22Rv1 (cell line): ENCODE results near the gene PSMF1.

Experiments
- ZFX ChIP-seq: fragments of 450-650 bp; IDR thresholded peaks from 2 replicates; pipeline ENCODE4 v1.6.1; 2017; ENCODE audit warnings: antibody characterized with exemption, borderline replicate concordance
- TF ChIP-seq, protein P1 (sequence below): fragments of 450-650 bp; IDR thresholded peaks from 2 replicates; pipeline ENCODE4 v1.5.1; 2017; ENCODE audit warnings: mild to moderate bottlenecking

- TF ChIP-seq, protein P1, sequence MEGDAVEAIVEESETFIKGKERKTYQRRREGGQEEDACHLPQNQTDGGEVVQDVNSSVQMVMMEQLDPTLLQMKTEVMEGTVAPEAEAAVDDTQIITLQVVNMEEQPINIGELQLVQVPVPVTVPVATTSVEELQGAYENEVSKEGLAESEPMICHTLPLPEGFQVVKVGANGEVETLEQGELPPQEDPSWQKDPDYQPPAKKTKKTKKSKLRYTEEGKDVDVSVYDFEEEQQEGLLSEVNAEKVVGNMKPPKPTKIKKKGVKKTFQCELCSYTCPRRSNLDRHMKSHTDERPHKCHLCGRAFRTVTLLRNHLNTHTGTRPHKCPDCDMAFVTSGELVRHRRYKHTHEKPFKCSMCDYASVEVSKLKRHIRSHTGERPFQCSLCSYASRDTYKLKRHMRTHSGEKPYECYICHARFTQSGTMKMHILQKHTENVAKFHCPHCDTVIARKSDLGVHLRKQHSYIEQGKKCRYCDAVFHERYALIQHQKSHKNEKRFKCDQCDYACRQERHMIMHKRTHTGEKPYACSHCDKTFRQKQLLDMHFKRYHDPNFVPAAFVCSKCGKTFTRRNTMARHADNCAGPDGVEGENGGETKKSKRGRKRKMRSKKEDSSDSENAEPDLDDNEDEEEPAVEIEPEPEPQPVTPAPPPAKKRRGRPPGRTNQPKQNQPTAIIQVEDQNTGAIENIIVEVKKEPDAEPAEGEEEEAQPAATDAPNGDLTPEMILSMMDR, result no peak
- no peak for TF ChIP-seq ZFX
These were observed 96.4 kb downstream of the PSMF1 start for GRCh38 chr20:1214838-1215261.
